Measurements from ENCODE around the gene COX6B1.
"Not testable (repeated sequence)": the region's sequence is repeated elsewhere in the genome, so short reads cannot be mapped to it uniquely, and the experiment has no call there.

COX6B1 gene

GRCh38 chr19:35648017-35648961, at the start of gene COX6B1:
Gene COX6B1 (plus strand): TSS chr19:35648323. CDS start chr19:35651244, 2,921 bp downstream.
- H3K4me1 Mint-ChIP-seq: peaks cover 35% of the 10 kb centered on the region
- peak within 1 kb of the TSS; percentile 82 for H3K27ac Mint-ChIP-seq (ENCODE audit: low read depth)
- H3K4me3 Mint-ChIP-seq: peak within 1 kb of the TSS; percentile 89
- no peaks in the 10 kb centered on the region for H3K9me3 Mint-ChIP-seq
- peaks cover 30% of the 10 kb centered on the region for H3K36me3 Mint-ChIP-seq (ENCODE audit: insufficient read depth)
- DNase-seq (ENCODE audit: low spot score in 2 of 2) (peak; percentile 78 to 90), ATAC-seq (replicated peaks; ENCODE audit: extremely low read depth, poor library complexity, severe bottlenecking) (peak; percentile 75)
- H3K27me3 Mint-ChIP-seq: no peaks in the 10 kb centered on the region

DNA sequence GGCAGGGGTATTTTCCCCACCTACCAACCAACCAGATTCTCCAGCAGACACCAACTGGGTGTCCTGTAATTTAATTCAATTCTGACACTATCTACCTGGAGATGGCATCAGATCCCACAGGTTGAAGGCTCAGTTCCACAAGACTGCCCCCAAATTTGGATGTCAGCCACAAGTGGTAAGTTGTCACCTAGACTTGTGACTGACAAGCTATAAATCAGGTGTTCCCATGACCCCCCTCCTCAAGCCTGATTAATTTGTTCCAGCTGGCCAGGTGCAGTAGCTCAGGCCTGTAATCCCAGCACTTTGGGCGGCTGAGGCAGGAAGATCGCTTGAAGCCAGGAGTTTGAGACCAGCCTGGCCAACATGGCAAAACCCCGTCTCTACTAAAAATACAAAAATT, 46.2 kb upstream of the COX6B1 start:
- H3K4me3 Mint-ChIP-seq: no peak overlapping the region
- H3K9me3 Mint-ChIP-seq: no peaks in the 10 kb centered on the region
- DNase-seq (ENCODE audit: low spot score in 2 of 2) (no peak), ATAC-seq (replicated peaks; ENCODE audit: extremely low read depth, poor library complexity, severe bottlenecking) (no peak)
- H3K27me3 Mint-ChIP-seq: peaks cover 35% of the 10 kb centered on the region
- no peak overlapping the region for H3K27ac Mint-ChIP-seq (ENCODE audit: low read depth)
- no peaks in the 10 kb centered on the region for H3K4me1 Mint-ChIP-seq
- no peaks in the 10 kb centered on the region for H3K36me3 Mint-ChIP-seq (ENCODE audit: insufficient read depth)

DNA sequence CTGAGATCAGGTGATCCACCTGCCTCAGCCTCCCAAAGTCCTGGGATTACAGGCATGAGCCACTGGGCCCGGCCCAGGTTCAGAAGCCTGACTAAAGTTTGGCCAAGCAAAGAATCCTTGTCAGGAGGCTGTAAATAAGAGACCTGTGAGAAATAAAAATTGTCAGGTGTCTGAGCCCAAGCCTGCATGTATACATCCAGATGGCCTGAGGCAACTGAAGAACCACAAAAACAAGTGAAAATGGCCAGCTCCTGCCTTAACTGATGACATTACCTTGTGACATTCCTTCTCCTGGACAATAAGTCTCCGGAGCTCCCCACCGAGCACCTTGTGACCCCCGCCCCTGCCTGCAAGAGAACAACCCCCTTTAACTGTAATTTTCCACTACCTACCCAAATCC, 43.7 kb upstream of the COX6B1 start:
- not testable (repeated sequence) for H3K36me3 Mint-ChIP-seq (ENCODE audit: insufficient read depth); DNase-seq (ENCODE audit: low spot score in 2 of 2); H3K9me3 Mint-ChIP-seq; H3K27ac Mint-ChIP-seq (ENCODE audit: low read depth); ATAC-seq (replicated peaks; ENCODE audit: extremely low read depth, poor library complexity, severe bottlenecking); H3K4me3 Mint-ChIP-seq; H3K4me1 Mint-ChIP-seq
- peaks cover 22% of the 10 kb centered on the region for H3K27me3 Mint-ChIP-seq

DNA sequence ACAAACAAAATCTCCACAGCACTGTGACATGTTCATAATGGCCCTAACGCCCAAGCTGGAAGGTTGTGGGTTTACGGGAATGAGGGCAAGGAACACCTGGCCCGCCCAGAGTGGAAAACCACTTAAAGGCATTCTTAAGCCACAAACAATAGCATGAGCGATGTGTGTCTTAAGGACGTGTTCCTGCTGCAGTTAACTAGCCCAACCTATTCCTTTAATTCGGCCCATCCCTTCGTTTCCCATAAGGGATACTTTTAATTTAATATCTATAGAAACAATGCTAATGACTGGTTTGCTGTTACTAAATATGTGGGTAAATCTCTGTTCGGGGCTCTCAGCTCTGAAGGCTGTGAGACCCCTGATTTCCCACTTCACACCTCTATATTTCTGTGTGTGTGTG, 41.0 kb upstream of the COX6B1 start:
- H3K27me3 Mint-ChIP-seq; H3K4me3 Mint-ChIP-seq; H3K36me3 Mint-ChIP-seq (ENCODE audit: insufficient read depth); H3K9me3 Mint-ChIP-seq; H3K27ac Mint-ChIP-seq (ENCODE audit: low read depth); DNase-seq (ENCODE audit: low spot score in 2 of 2); ATAC-seq (replicated peaks; ENCODE audit: extremely low read depth, poor library complexity, severe bottlenecking); H3K4me1 Mint-ChIP-seq: not testable (repeated sequence)

DNA sequence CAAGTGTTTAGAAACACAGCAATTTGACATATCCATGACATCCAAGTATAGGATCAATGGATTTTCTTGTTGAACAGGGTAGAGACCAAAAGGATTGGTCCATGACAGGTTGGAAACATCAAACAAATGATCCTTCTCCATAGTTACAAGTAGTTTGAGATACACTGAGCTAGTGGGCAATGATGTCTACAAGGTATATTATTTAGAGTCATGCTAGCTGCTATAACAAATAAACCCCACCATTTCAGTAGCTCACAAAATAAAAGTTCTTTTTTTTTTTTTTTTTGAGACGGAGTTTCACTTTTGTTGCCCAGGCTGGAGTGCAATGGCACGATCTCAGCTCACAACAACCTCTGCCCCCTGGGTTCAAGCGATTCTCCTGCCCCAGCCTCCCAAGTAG, 40.5 kb upstream of the COX6B1 start:
- no peak for DNase-seq (ENCODE audit: low spot score in 2 of 2)
- Mint-ChIP-seq H3K36me3 (ENCODE audit: insufficient read depth) (peaks cover 8% of the 10 kb centered on the region), H3K9me3 (peaks cover 8% of the 10 kb centered on the region), H3K27me3 (no peaks in the 10 kb centered on the region), H3K4me3 (no peak overlapping the region), H3K4me1 (peaks cover 15% of the 10 kb centered on the region), H3K27ac (ENCODE audit: low read depth) (no peak overlapping the region)
- no peak for ATAC-seq (replicated peaks; ENCODE audit: extremely low read depth, poor library complexity, severe bottlenecking)

GRCh38 chr19:35608251-35608650, 39.9 kb upstream of the COX6B1 start:
- DNase-seq (ENCODE audit: low spot score in 2 of 2) (no peak), ATAC-seq (replicated peaks; ENCODE audit: extremely low read depth, poor library complexity, severe bottlenecking) (no peak)
- H3K27ac Mint-ChIP-seq (ENCODE audit: low read depth): peak overlapping the region; percentile 7
- no peak overlapping the region for H3K4me3 Mint-ChIP-seq
- no peaks in the 10 kb centered on the region for H3K27me3 Mint-ChIP-seq
- H3K9me3 Mint-ChIP-seq: peaks cover 8% of the 10 kb centered on the region
- H3K36me3 Mint-ChIP-seq (ENCODE audit: insufficient read depth): peaks cover 10% of the 10 kb centered on the region
- peaks cover 16% of the 10 kb centered on the region for H3K4me1 Mint-ChIP-seq

GRCh38 chr19:35609851-35610353, 38.2 kb upstream of the COX6B1 start:
- no peak for ATAC-seq (replicated peaks; ENCODE audit: extremely low read depth, poor library complexity, severe bottlenecking)
- Mint-ChIP-seq H3K27me3 (no peaks in the 10 kb centered on the region), H3K4me1 (peaks cover 16% of the 10 kb centered on the region), H3K36me3 (ENCODE audit: insufficient read depth) (peaks cover 17% of the 10 kb centered on the region), H3K9me3 (peaks cover 8% of the 10 kb centered on the region), H3K27ac (ENCODE audit: low read depth) (no peak overlapping the region), H3K4me3 (no peak overlapping the region)
- no peak for DNase-seq (ENCODE audit: low spot score in 2 of 2)

DNA sequence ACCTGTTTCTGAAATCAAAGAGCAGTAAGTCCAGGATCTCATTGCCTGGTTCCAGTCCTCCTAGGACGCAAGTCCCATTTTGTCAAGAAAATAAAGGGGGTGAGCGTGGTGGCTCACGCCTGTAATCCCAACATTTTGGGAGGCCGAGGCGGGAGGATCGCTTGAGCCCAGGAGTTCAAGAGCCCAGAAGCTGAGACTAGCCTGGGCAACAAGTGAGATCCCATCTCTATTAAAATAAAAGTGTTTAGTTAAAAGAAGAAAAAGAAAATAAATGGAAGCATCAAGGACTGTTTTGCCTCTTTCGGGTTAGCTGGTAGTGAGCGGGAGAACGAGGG, 35.9 kb upstream of the COX6B1 start:
- Mint-ChIP-seq H3K27ac (ENCODE audit: low read depth) (peak overlapping the region; percentile 92), H3K27me3 (no peaks in the 10 kb centered on the region), H3K4me1 (peaks cover 16% of the 10 kb centered on the region), H3K4me3 (peak overlapping the region; percentile 85), H3K9me3 (peaks cover 8% of the 10 kb centered on the region), H3K36me3 (ENCODE audit: insufficient read depth) (peaks cover 17% of the 10 kb centered on the region)
- ATAC-seq (replicated peaks; ENCODE audit: extremely low read depth, poor library complexity, severe bottlenecking) (no peak), DNase-seq (ENCODE audit: low spot score in 2 of 2) (no peak)

DNA sequence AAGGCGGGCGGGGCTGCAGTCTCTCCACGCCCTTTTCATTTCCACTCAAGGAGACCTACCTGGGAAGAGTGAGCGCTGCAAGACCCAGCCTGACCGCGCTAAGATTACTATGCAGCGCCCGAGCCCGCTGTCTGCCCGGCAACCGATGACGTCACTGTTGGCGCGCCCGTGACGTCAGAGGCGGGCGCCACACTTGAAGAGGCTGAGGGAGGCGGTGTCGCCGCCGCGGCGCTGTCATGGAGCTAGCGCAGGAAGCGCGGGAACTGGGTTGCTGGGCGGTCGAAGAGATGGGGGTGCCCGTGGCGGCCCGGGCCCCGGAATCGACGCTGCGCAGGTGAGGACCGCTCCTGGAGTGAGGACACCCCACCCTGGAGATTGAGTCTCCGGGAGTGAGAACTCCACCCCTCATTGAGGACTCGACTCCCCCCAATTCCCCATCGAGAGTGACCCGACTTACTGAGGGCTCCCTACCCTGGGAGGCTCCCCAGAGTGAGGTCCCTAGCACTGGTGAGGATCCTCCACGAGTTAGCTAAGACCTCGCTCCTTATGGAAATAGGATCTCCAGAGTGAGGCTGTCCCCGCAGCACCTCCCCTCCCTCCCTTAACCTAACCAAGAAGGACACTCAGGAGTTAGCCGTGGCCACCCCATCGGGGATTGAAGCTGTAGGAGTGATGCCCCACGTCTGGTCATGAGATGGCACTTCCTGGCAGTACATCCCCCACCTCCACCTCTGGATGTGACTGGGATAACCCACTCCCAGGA, 35.4 kb upstream of the COX6B1 start, which contains the start of gene HAUS5:
HAUS5 (plus strand) TSS at position 177 of the 763 bp plus-strand sequence; CDS start at position 237, 60 bp downstream.
- Mint-ChIP-seq H3K4me1 (peaks cover 16% of the 10 kb centered on the region), H3K27me3 (no peaks in the 10 kb centered on the region), H3K27ac (ENCODE audit: low read depth) (peak within 1 kb of the TSS; percentile 92), H3K36me3 (ENCODE audit: insufficient read depth) (peaks cover 17% of the 10 kb centered on the region), H3K9me3 (peaks cover 8% of the 10 kb centered on the region), H3K4me3 (peak within 1 kb of the TSS; percentile 85)
- DNase-seq (ENCODE audit: low spot score in 2 of 2): peak; percentile 93 to 96
- peak; percentile 94 for ATAC-seq (replicated peaks; ENCODE audit: extremely low read depth, poor library complexity, severe bottlenecking)

- Mint-ChIP-seq H3K4me1 (peaks cover 12% of the 10 kb centered on the region), H3K27me3 (no peaks in the 10 kb centered on the region), H3K27ac (ENCODE audit: low read depth) (peak overlapping the region; percentile 32), H3K4me3 (peak overlapping the region; percentile 85), H3K36me3 (ENCODE audit: insufficient read depth) (peaks cover 18% of the 10 kb centered on the region), H3K9me3 (peaks cover 3% of the 10 kb centered on the region)
- DNase-seq (ENCODE audit: low spot score in 2 of 2) (no peak), ATAC-seq (replicated peaks; ENCODE audit: extremely low read depth, poor library complexity, severe bottlenecking) (no peak)
These were observed 34.5 kb upstream of the COX6B1 start for GRCh38 chr19:35613574-35613973.

DNA sequence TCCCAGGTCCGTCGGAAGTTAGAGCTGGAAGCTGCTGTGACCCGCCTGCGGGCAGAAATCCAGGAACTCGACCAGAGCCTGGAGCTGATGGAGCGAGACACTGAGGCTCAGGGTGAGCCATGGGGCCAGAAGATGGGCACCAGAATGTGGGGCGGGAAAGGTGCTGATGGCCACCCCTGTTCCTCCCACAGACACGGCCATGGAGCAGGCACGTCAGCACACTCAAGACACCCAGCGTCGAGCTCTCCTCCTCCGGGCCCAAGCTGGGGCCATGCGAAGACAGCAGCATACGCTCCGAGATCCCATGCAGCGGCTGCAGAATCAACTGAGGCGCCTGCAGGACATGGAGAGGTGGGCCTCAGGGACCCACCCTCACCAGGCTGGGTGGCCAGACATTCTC, 33.1 kb upstream of the COX6B1 start:
- Mint-ChIP-seq H3K27me3 (no peaks in the 10 kb centered on the region), H3K4me3 (no peak overlapping the region), H3K9me3 (no peaks in the 10 kb centered on the region), H3K4me1 (peaks cover 9% of the 10 kb centered on the region), H3K27ac (ENCODE audit: low read depth) (no peak overlapping the region), H3K36me3 (ENCODE audit: insufficient read depth) (peaks cover 16% of the 10 kb centered on the region)
- ATAC-seq (replicated peaks; ENCODE audit: extremely low read depth, poor library complexity, severe bottlenecking): no peak
- DNase-seq (ENCODE audit: low spot score in 2 of 2): no peak

- DNase-seq (ENCODE audit: low spot score in 2 of 2) (no peak), ATAC-seq (replicated peaks; ENCODE audit: extremely low read depth, poor library complexity, severe bottlenecking) (no peak)
- H3K27me3 Mint-ChIP-seq: no peaks in the 10 kb centered on the region
- no peak overlapping the region for H3K27ac Mint-ChIP-seq (ENCODE audit: low read depth)
- no peak overlapping the region for H3K4me3 Mint-ChIP-seq
- no peaks in the 10 kb centered on the region for H3K9me3 Mint-ChIP-seq
- H3K36me3 Mint-ChIP-seq (ENCODE audit: insufficient read depth): peaks cover 7% of the 10 kb centered on the region
- H3K4me1 Mint-ChIP-seq: no peaks in the 10 kb centered on the region
These were observed 29.3 kb upstream of the COX6B1 start for GRCh38 chr19:35618857-35619256.
